ENCODE results near the gene GBF1.

- TF ChIP-seq CTCF (IDR thresholded peaks at IDR 0.05) (no peak), EP300 (IDR thresholded peaks at IDR 0.05) (no peak), POLR2A (IDR thresholded peaks at IDR 0.05) (no peak), POLR2AphosphoS5 (IDR thresholded peaks at IDR 0.05) (no peak)
Observed at GRCh38 chr10:102289356-102289755, 44.0 kb downstream of the GBF1 start.

All from stomach (tissue), 4 donors.